HCT116 (cell line): ENCODE results near the gene WDR70. TPM values are rescaled to one million over a fixed set of nuclear protein-coding genes. Genes with fewer than 3 reads are reported as not detected.

Source experiments
- ATAC-seq: fragments of 200-7000 bp; cut with Tn5 transposase; 2 replicates; pipeline ENCODE4 v1.9.1; 2020; ENCODE audit warnings: mild to moderate bottlenecking, moderate library complexity
- BruUV-seq: library from RNA; stranded (reverse); fragments of 400-500 nt; replicated peaks from 2 replicates; lab custom pipeline; 2021; lab: Mats Ljungman, UMichigan
- CTCF ChIA-PET: fragments of 300-600 bp; sonication (Branson Sonifier 250); formaldehyde crosslinking; loops from one replicate; lab custom pipeline; 2021; ENCODE audit warnings: antibody characterized with exemption; lab: Charles Lee
- POLR2A ChIA-PET: fragments of 300-600, 350-600 bp; sonication (Branson Sonifier 250); formaldehyde crosslinking; loops from one replicate; lab custom pipeline; 2021; ENCODE audit warnings: antibody characterized with exemption; lab: Charles Lee
- RAD21 ChIA-PET, 2 experiments: fragments of 300-600 bp; sonication (Branson Sonifier 250); formaldehyde crosslinking; loops; one replicate each; lab custom pipeline; 2023; ENCODE audit warnings: low total read pairs in 2 of 2; ENCODE audit not compliant: uncharacterized antibody in 2 of 2, unreplicated experiment in 2 of 2, low non-redundant PET in 1 of 2; lab: Charles Lee
- DNase-seq: peaks from one replicate; pipeline ENCODE4 v3.0.0-alpha.2; 2010; ENCODE audit warnings: low read depth, low spot score
- H2AFZ ChIP-seq: fragments of 200-600 bp; shearing (Covaris generic), sonication (generic); 2 replicates; pipeline ENCODE4 v1.6.1; 2017; ENCODE audit warnings: low read depth, mixed run types, mixed read lengths, antibody characterized with exemption, low read length; ENCODE audit not compliant: poor library complexity, severe bottlenecking
- H3K27ac ChIP-seq: 2 replicates; pipeline ENCODE4 v1.5.1; 2012; ENCODE audit warnings: low read depth, low read length
- H3K27me3 ChIP-seq: fragments of 200-600 bp; sonication (generic); 2 replicates; pipeline ENCODE4 v1.6.1; 2016; ENCODE audit warnings: mixed run types, low read length, mixed read lengths; ENCODE audit not compliant: insufficient read depth
- H3K36me3 ChIP-seq, 2 experiments: fragments of 200-500 bp in 1 of 2; fragments of 200-600 bp in 1 of 2; sonication (Bioruptor generic) in 1 of 2; sonication (generic) in 1 of 2; 2 replicates each; pipeline versions ENCODE4 v1.5.1 to v1.6.1; 2014 to 2016; ENCODE audit warnings: low read length in 2 of 2, inconsistent platforms in 1 of 2, mixed read lengths in 1 of 2, mixed run types in 1 of 2; ENCODE audit not compliant: insufficient read depth in 2 of 2, control insufficient read depth in 1 of 2
- H3K4me1 ChIP-seq, 2 experiments: fragments of 200-600 bp in 1 of 2; sonication (generic) in 1 of 2; 2 replicates each; pipeline versions ENCODE4 v1.5.1 to v1.6.1; 2012 to 2017; ENCODE audit warnings: low read length in 2 of 2, inconsistent platforms in 1 of 2, mild to moderate bottlenecking in 1 of 2, mixed read lengths in 1 of 2, mixed run types in 1 of 2, moderate library complexity in 1 of 2; ENCODE audit not compliant: insufficient read depth in 2 of 2, control insufficient read depth in 1 of 2
- H3K4me2 ChIP-seq: fragments of 200-600 bp; sonication (generic); 2 replicates; pipeline ENCODE4 v1.6.1; 2017; ENCODE audit warnings: mixed run types, low read length, mixed read lengths
- H3K4me3 ChIP-seq, 2 experiments: fragments of 200-600 bp in 1 of 2; sonication (generic) in 1 of 2; replicated peaks in 1 of 2; 2 replicates each; pipeline ENCODE4 v1.5.1; 2011 to 2016; ENCODE audit warnings: low read length in 2 of 2, control low read depth in 1 of 2, low read depth in 1 of 2, mild to moderate bottlenecking in 1 of 2, mixed read lengths in 1 of 2, mixed run types in 1 of 2
- H3K79me2 ChIP-seq: fragments of 200-600 bp; sonication (generic); 2 replicates; pipeline ENCODE4 v1.6.1; 2017; ENCODE audit warnings: mild to moderate bottlenecking, mixed run types, low read length, moderate library complexity, mixed read lengths; ENCODE audit not compliant: insufficient read depth
- H3K9ac ChIP-seq: fragments of 200-600 bp; sonication (generic); 2 replicates; pipeline ENCODE4 v1.6.1; 2016; ENCODE audit warnings: low read length, mixed read lengths
- H3K9me2 ChIP-seq: fragments of 200-600 bp; sonication (generic), shearing (Covaris generic); 2 replicates; pipeline ENCODE4 v1.6.1; 2017; ENCODE audit warnings: mixed run types, mild to moderate bottlenecking, moderate library complexity; ENCODE audit not compliant: insufficient read depth
- H3K9me3 ChIP-seq, 2 experiments: fragments of 200-500 bp in 1 of 2; fragments of 200-600 bp in 1 of 2; sonication (Bioruptor generic) in 1 of 2; sonication (generic) in 1 of 2; 2 replicates each; pipeline ENCODE4 v1.6.1; 2014 to 2017; ENCODE audit warnings: low read length in 2 of 2, mixed read lengths in 2 of 2, inconsistent platforms in 1 of 2, low read depth in 1 of 2, mild to moderate bottlenecking in 1 of 2, mixed run types in 1 of 2, moderate library complexity in 1 of 2; ENCODE audit not compliant: control insufficient read depth in 1 of 2, insufficient read depth in 1 of 2
- H4K20me1 ChIP-seq: fragments of 200-600 bp; sonication (generic), shearing (Covaris generic); 2 replicates; pipeline ENCODE4 v1.6.1; 2017; ENCODE audit warnings: mixed run types, mild to moderate bottlenecking, moderate library complexity; ENCODE audit not compliant: insufficient read depth
- POLR2AphosphoS5 ChIP-seq: IDR thresholded peaks from 2 replicates; pipeline ENCODE4 v1.6.1; 2011; ENCODE audit warnings: mild to moderate bottlenecking, low read depth, low read length, moderate library complexity
- REST ChIP-seq: IDR thresholded peaks from 2 replicates; pipeline ENCODE4 v1.6.1; 2012; ENCODE audit warnings: low read depth
- SP1 ChIP-seq: IDR thresholded peaks from 2 replicates; pipeline ENCODE4 v1.6.1; 2012; ENCODE audit warnings: low read depth
- intact Hi-C: fragments of 100-400 bp; cut with micrococcal nuclease; formaldehyde crosslinking; loops from 2 replicates; pipeline ENCODE4 v1.10.0; 2022
- total RNA-seq: library from RNA; stranded (reverse); gene quantifications from one replicate; pipeline ENCODE4 v1.2.1, GENCODE V29; 2021; ENCODE audit not compliant: unreplicated experiment

The WDR70 gene
- total RNA-seq, 1 experiment from 2014 or later = 31.1 TPM

GRCh38 chr5:37799865-37800421, 420.8 kb downstream of the WDR70 start (continued):
- no peak for TF ChIP-seq REST
- TF ChIP-seq, all 23 proteins: peak for 0

GRCh38 chr5:37801521-37801920, 422.4 kb downstream of the WDR70 start:
- H3K4me1 ChIP-seq = no peaks in the 10 kb centered on the region
- ATAC-seq = no peak
- H3K27ac ChIP-seq = no peak overlapping the region
- ChIA-PET RAD21 (no interaction called here), CTCF (no interaction called here), POLR2A (no interaction called here)
- H3K4me3 ChIP-seq = no peak overlapping the region
- H3K36me3 ChIP-seq = no peaks in the 10 kb centered on the region
- BruUV-seq = no TSS peak
- TF ChIP-seq POLR2AphosphoS5 (no peak), SP1 (no peak)
- no peak overlapping the region for H2AFZ ChIP-seq
- H3K9me2 ChIP-seq = no peaks in the 10 kb centered on the region
- H3K27me3 ChIP-seq = no peaks in the 10 kb centered on the region
- H3K4me2 ChIP-seq = no peak overlapping the region
- H4K20me1 ChIP-seq = no peaks in the 10 kb centered on the region
- H3K9me3 ChIP-seq = no peaks in the 10 kb centered on the region
- no peak overlapping the region for H3K9ac ChIP-seq
- DNase-seq = no peak
- H3K79me2 ChIP-seq = no peaks in the 10 kb centered on the region
- intact Hi-C loops = no loop called here

Other genes with a start within 250 kb of the WDR70 start
- 3.5 TPM for gene CPLANE1, start 129.9 kb upstream of the WDR70 start, total RNA-seq
- 80.9 TPM for gene NUP155, start 8.2 kb upstream of the WDR70 start, total RNA-seq